K562 (cell line): ENCODE measurements around the gene PRIM1. TPM values are rescaled to one million over a fixed set of nuclear protein-coding genes. Genes with fewer than 3 reads are reported as not detected.

ENCODE experiments used
- ETS2 ChIP-seq: IDR thresholded peaks from 2 replicates; pipeline ENCODE4 v1.6.1; 2016; ENCODE audit warnings: borderline replicate concordance, missing genetic modification characterization, mild to moderate bottlenecking, moderate library complexity, missing compliant biosample characterization; ENCODE audit not compliant: poor library complexity, severe bottlenecking
- FOXK1 ChIP-seq: sonication (generic); formaldehyde crosslinking; IDR thresholded peaks from 2 replicates; pipeline ENCODE4 v1.8.0; 2022; ENCODE audit warnings: missing genetic modification reagents, mild to moderate bottlenecking, borderline replicate concordance
- HNRNPLL ChIP-seq: fragments of 200-400 bp; formaldehyde crosslinking; IDR thresholded peaks from 2 replicates; pipeline ENCODE4 v1.6.1; 2017; ENCODE audit warnings: low read length, low read depth, mild to moderate bottlenecking; ENCODE audit not compliant: poor library complexity, severe bottlenecking
- KAT2B ChIP-seq: IDR thresholded peaks from one replicate; pipeline ENCODE4 v1.6.1; 2012; ENCODE audit warnings: low read depth, mild to moderate bottlenecking, control low read depth, inconsistent platforms, low read length, moderate library complexity
- KLF10 ChIP-seq: fragments of 250-450 bp; sonication (Bioruptor Pico); IDR thresholded peaks from 2 replicates; pipeline ENCODE4 v1.6.1; 2021; ENCODE audit warnings: matching md5 sums
- MTA1 ChIP-seq: fragments of 450-650 bp; IDR thresholded peaks from 2 replicates; pipeline ENCODE4 v1.6.1; 2017; ENCODE audit warnings: borderline replicate concordance
- SMARCA5 ChIP-seq: fragments of 450-650 bp; IDR thresholded peaks from 2 replicates; pipeline ENCODE4 v1.6.1; 2016
- SNIP1 ChIP-seq: fragments of 450-650 bp; IDR thresholded peaks from 2 replicates; pipeline ENCODE4 v1.7.1; 2017; ENCODE audit warnings: low read depth, mild to moderate bottlenecking
- SRSF1 ChIP-seq: fragments of 200-400 bp; formaldehyde crosslinking; IDR thresholded peaks from 2 replicates; pipeline ENCODE4 v1.6.1; 2017; ENCODE audit warnings: mild to moderate bottlenecking, low read depth, low read length, moderate library complexity
- TEAD2 ChIP-seq: fragments of 450-650 bp; IDR thresholded peaks from 2 replicates; pipeline ENCODE4 v1.6.1; 2016; ENCODE audit warnings: missing genetic modification characterization, control low read depth, missing compliant biosample characterization
- ZNF644 ChIP-seq: fragments of 200-800 bp; sonication (Bioruptor generic); IDR thresholded peaks from 2 replicates; pipeline ENCODE4 v1.6.1; 2016; ENCODE audit warnings: low read depth, missing genetic modification characterization, missing compliant biosample characterization
- ZNF75A ChIP-seq: fragments of 450-650 bp; formaldehyde crosslinking; IDR thresholded peaks from 2 replicates; pipeline ENCODE4 v1.4.0; 2020; ENCODE audit warnings: mild to moderate bottlenecking
- ZNF778 ChIP-seq: fragments of 450-650 bp; formaldehyde crosslinking; IDR thresholded peaks from 2 replicates; pipeline ENCODE4 v1.4.0; 2020; ENCODE audit warnings: mild to moderate bottlenecking, moderate library complexity
- polyA plus RNA-seq, 8 experiments: library from polyadenylated mRNA; depleted of rRNA in 4 of 8; stranded (reverse) in 5 of 8; unstranded in 3 of 8; fragments of >200 nt; fragmentation: Nextera tagmentation in 2 of 8; fragmentation: Illumina TruSeq in 1 of 8; extraction: Ambion mirVana in 2 of 8; extraction: Trizol in 1 of 8; gene quantifications; 2 replicates each; pipeline versions ENCODE4 v1.2.1 to v1.2.3, GENCODE V29; 2011 to 2014; ENCODE audit warnings: inconsistent platforms in 1 of 8, missing spikeins in 1 of 8
- total RNA-seq, 7 experiments: library from RNA; depleted of rRNA in 6 of 7; stranded (reverse); fragments of >200 nt in 6 of 7; fragmentation: Illumina TruSeq in 2 of 7; extraction: Trizol in 2 of 7; gene quantifications; 2 replicates each; pipeline versions ENCODE4 v1.2.1 to v1.2.3, GENCODE V29; 2011 to 2021; ENCODE audit warnings: low replicate concordance in 1 of 7
- TF ChIP-seq, protein P1 (sequence below), 2 experiments: fragments of 450-650 bp in 1 of 2; sonication (generic) in 1 of 2; formaldehyde crosslinking in 1 of 2; IDR thresholded peaks in 1 of 2; conservative IDR thresholded peaks in 1 of 2; 2 replicates each; pipeline versions ENCODE4 v1.6.1 to v1.8.1; 2016 to 2023; ENCODE audit warnings: mild to moderate bottlenecking in 2 of 2, moderate library complexity in 2 of 2, inconsistent platforms in 1 of 2, missing genetic modification reagents in 1 of 2
- TF ChIP-seq, protein P2 (sequence below), 2 experiments: fragments of 450-650 bp in 1 of 2; sonication (generic) in 1 of 2; formaldehyde crosslinking in 1 of 2; IDR thresholded peaks; 2 replicates each; pipeline versions ENCODE4 v1.7.1 to v1.9.0; 2016 to 2022; ENCODE audit warnings: inconsistent platforms in 1 of 2, mild to moderate bottlenecking in 1 of 2, missing genetic modification reagents in 1 of 2
- TF ChIP-seq, protein P3 (sequence below): fragments of 250-450 bp; sonication (Bioruptor Pico); IDR thresholded peaks from 2 replicates; pipeline ENCODE4 v1.5.0; 2020; ENCODE audit warnings: mild to moderate bottlenecking

The PRIM1 gene
- total and polyA plus RNA-seq, 9 of the 15 experiments (the other 6 are each of a cell fraction or from before 2014, with no cell fraction given): 67.2 to 179 (median 140) TPM

DNA sequence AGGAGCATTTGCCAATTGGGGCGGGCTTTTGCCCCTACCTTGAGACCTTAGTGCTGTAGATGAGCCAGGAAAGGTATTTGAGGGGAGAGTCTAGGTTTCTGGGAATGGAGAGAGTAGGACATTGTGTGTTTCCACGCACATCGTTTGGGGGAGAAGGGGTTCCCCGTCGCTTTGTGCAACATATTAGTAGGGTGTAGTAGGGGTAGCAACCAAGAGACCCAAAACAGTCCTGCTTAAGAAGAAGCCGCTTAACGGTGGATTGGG, 63.3 kb downstream of the PRIM1 start (continued):
- TF ChIP-seq, protein P1, sequence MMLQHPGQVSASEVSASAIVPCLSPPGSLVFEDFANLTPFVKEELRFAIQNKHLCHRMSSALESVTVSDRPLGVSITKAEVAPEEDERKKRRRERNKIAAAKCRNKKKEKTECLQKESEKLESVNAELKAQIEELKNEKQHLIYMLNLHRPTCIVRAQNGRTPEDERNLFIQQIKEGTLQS (IDR thresholded peaks at IDR 0.05): no peak
- TF ChIP-seq, protein P1 (CRISPR knock-in tag; conservative IDR thresholded peaks at IDR 0.05): 0 out of 2 replicates have a peak, but pooled peaks have one; percentile 28
- TF ChIP-seq SNIP1 (0 out of 2 replicates have a peak, but pooled peaks have one; percentile 1), SRSF1 (no peak), ETS2 (tag) (no peak), ZNF75A (CRISPR knock-in tag) (no peak), KAT2B (no peak), KLF10 (CRISPR knock-in tag) (0 out of 2 replicates have a peak, but pooled peaks have one; percentile 39), HNRNPLL (no peak), TEAD2 (no peak), SMARCA5 (0 out of 2 replicates have a peak, but pooled peaks have one; percentile 2), MTA1 (no peak), FOXK1 (CRISPR knock-in tag) (no peak), ZNF778 (CRISPR knock-in tag) (no peak), ZNF644 (tag) (no peak)
- TF ChIP-seq, protein P2, sequence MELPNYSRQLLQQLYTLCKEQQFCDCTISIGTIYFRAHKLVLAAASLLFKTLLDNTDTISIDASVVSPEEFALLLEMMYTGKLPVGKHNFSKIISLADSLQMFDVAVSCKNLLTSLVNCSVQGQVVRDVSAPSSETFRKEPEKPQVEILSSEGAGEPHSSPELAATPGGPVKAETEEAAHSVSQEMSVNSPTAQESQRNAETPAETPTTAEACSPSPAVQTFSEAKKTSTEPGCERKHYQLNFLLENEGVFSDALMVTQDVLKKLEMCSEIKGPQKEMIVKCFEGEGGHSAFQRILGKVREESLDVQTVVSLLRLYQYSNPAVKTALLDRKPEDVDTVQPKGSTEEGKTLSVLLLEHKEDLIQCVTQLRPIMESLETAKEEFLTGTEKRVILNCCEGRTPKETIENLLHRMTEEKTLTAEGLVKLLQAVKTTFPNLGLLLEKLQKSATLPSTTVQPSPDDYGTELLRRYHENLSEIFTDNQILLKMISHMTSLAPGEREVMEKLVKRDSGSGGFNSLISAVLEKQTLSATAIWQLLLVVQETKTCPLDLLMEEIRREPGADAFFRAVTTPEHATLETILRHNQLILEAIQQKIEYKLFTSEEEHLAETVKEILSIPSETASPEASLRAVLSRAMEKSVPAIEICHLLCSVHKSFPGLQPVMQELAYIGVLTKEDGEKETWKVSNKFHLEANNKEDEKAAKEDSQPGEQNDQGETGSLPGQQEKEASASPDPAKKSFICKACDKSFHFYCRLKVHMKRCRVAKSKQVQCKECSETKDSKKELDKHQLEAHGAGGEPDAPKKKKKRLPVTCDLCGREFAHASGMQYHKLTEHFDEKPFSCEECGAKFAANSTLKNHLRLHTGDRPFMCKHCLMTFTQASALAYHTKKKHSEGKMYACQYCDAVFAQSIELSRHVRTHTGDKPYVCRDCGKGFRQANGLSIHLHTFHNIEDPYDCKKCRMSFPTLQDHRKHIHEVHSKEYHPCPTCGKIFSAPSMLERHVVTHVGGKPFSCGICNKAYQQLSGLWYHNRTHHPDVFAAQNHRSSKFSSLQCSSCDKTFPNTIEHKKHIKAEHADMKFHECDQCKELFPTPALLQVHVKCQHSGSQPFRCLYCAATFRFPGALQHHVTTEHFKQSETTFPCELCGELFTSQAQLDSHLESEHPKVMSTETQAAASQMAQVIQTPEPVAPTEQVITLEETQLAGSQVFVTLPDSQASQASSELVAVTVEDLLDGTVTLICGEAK (IDR thresholded peaks at IDR 0.05): peak; percentile 39; the same call in 1 of the 2 replicates
- TF ChIP-seq, protein P2 (CRISPR knock-in tag; IDR thresholded peaks at IDR 0.05): no peak
- TF ChIP-seq, protein P3, sequence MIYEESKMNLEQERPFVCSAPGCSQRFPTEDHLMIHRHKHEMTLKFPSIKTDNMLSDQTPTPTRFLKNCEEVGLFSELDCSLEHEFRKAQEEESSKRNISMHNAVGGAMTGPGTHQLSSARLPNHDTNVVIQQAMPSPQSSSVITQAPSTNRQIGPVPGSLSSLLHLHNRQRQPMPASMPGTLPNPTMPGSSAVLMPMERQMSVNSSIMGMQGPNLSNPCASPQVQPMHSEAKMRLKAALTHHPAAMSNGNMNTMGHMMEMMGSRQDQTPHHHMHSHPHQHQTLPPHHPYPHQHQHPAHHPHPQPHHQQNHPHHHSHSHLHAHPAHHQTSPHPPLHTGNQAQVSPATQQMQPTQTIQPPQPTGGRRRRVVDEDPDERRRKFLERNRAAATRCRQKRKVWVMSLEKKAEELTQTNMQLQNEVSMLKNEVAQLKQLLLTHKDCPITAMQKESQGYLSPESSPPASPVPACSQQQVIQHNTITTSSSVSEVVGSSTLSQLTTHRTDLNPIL: no peak
